ENCODE results near the gene ZSCAN29. TPM values are rescaled to one million over a fixed set of nuclear protein-coding genes. Genes with fewer than 3 reads are reported as not detected.

Gene ZSCAN29
- total and polyA plus RNA-seq, 3 donors from 2014 or later, result 25.3 to 62.5 (median 42.8) TPM

GRCh38 chr15:43314171-43314570 lies 56.7 kb downstream of the ZSCAN29 start:
- Histone ChIP-seq H3K9me3 (no peaks in the 10 kb centered on the region), H3K27ac (no peak overlapping the region), H3K36me3 (ENCODE audit: low read depth, missing control alignments) (no peaks in the 10 kb centered on the region), H3K4me3 (no peak overlapping the region), H3K4me1 (peaks cover 3% of the 10 kb centered on the region), H3K27me3 (no peaks in the 10 kb centered on the region)
- no peak for TF ChIP-seq POLR2A (IDR thresholded peaks at IDR 0.05)
- TF ChIP-seq CTCF (IDR thresholded peaks at IDR 0.05), result no peak
- no peak for DNase-seq
- WGBS, 2 donors, result 75 to 80% methylated on average over 3 of the region's 3 CpGs
- intact Hi-C loops (cut with DNase I; ENCODE audit: low total_unique reads), result no loop called here

GRCh38 chr15:43312378-43312777 lies 58.5 kb downstream of the ZSCAN29 start:
- DNase-seq, result no peak
- no peaks in the 10 kb centered on the region for H3K27me3 ChIP-seq
- peaks cover 3% of the 10 kb centered on the region for H3K4me1 ChIP-seq
- H3K4me3 ChIP-seq, result no peak overlapping the region
- H3K36me3 ChIP-seq (ENCODE audit: low read depth, missing control alignments), result no peaks in the 10 kb centered on the region
- H3K9me3 ChIP-seq, result no peaks in the 10 kb centered on the region
- H3K27ac ChIP-seq, result no peak overlapping the region
- 64 to 76% methylated on average over 4 of the region's 4 CpGs for WGBS, 2 donors
- TF ChIP-seq CTCF (IDR thresholded peaks at IDR 0.05), result no peak
- TF ChIP-seq POLR2A (IDR thresholded peaks at IDR 0.05), result no peak
- intact Hi-C loops (cut with DNase I; ENCODE audit: low total_unique reads), result no loop called here

Other genes starting within 250 kb of the ZSCAN29 start
- 10 to 100 TPM; 22.8 to 29.0 TPM for gene TMEM62, start 237.5 kb downstream of the ZSCAN29 start, total RNA-seq
- 8.3 TPM for gene TMEM62, start 237.5 kb downstream of the ZSCAN29 start, polyA plus RNA-seq (ENCODE audit: insufficient read depth, low read depth, low replicate concordance)
- gene CCNDBP1, start 185.6 kb downstream of the ZSCAN29 start, total RNA-seq, result 10 to 100 TPM; 63.7 to 83.6 TPM
- gene CCNDBP1, start 185.6 kb downstream of the ZSCAN29 start, polyA plus RNA-seq (ENCODE audit: insufficient read depth, low read depth, low replicate concordance), result 60.5 TPM
- gene EPB42, start 150.0 kb downstream of the ZSCAN29 start, total RNA-seq, result 1 to 10 TPM; 6.8 to 7.5 TPM
- 3.6 TPM for gene EPB42, start 150.0 kb downstream of the ZSCAN29 start, polyA plus RNA-seq (ENCODE audit: insufficient read depth, low read depth, low replicate concordance)
- gene TGM5, start 104.1 kb downstream of the ZSCAN29 start, total RNA-seq, result 1 to 10 TPM in 1 of 2 donors, under 1 TPM in 1; 0.43 to 2.1 TPM
- 0.24 TPM for gene TGM5, start 104.1 kb downstream of the ZSCAN29 start, polyA plus RNA-seq (ENCODE audit: insufficient read depth, low read depth, low replicate concordance)
- under 1 TPM; 0.37 to 0.63 TPM for gene TGM7, start 68.8 kb downstream of the ZSCAN29 start, total RNA-seq
- 2.0 TPM for gene TGM7, start 68.8 kb downstream of the ZSCAN29 start, polyA plus RNA-seq (ENCODE audit: insufficient read depth, low read depth, low replicate concordance)
- gene LCMT2, start 40.5 kb downstream of the ZSCAN29 start, total RNA-seq, result 1 to 10 TPM; 5.2 to 6.4 TPM
- 9.1 TPM for gene LCMT2, start 40.5 kb downstream of the ZSCAN29 start, polyA plus RNA-seq (ENCODE audit: insufficient read depth, low read depth, low replicate concordance)
- gene TUBGCP4, start 58 bp upstream of the ZSCAN29 start, total RNA-seq, result 10 to 100 TPM; 13.3 to 20.5 TPM
- 18.0 TPM for gene TUBGCP4, start 58 bp upstream of the ZSCAN29 start, polyA plus RNA-seq (ENCODE audit: insufficient read depth, low read depth, low replicate concordance)
- gene TP53BP1, start 122.1 kb upstream of the ZSCAN29 start, total RNA-seq, result 100 to 1,000 TPM; 112 to 133 TPM
- 50.0 TPM for gene TP53BP1, start 122.1 kb upstream of the ZSCAN29 start, polyA plus RNA-seq (ENCODE audit: insufficient read depth, low read depth, low replicate concordance)
- 10 to 100 TPM; 17.7 to 19.1 TPM for gene MAP1A, start 146.6 kb upstream of the ZSCAN29 start, total RNA-seq
- gene MAP1A, start 146.6 kb upstream of the ZSCAN29 start, polyA plus RNA-seq (ENCODE audit: insufficient read depth, low read depth, low replicate concordance), result 11.4 TPM
- gene PPIP5K1, start 219.2 kb upstream of the ZSCAN29 start, total RNA-seq, result 100 to 1,000 TPM; 138 to 165 TPM
- 44.9 TPM for gene PPIP5K1, start 219.2 kb upstream of the ZSCAN29 start, polyA plus RNA-seq (ENCODE audit: insufficient read depth, low read depth, low replicate concordance)
- gene CKMT1B, start 223.0 kb upstream of the ZSCAN29 start, total RNA-seq, result under 1 TPM in 1 of 2 donors, not detected in 1; 0.56 TPM
- 0.57 TPM for gene CKMT1B, start 223.0 kb upstream of the ZSCAN29 start, polyA plus RNA-seq (ENCODE audit: insufficient read depth, low read depth, low replicate concordance)
- gene STRC, start 247.8 kb upstream of the ZSCAN29 start, total RNA-seq, result 10 to 100 TPM; 10.1 to 20.1 TPM
- gene STRC, start 247.8 kb upstream of the ZSCAN29 start, polyA plus RNA-seq (ENCODE audit: insufficient read depth, low read depth, low replicate concordance), result 10.6 TPM